ENCODE data around the gene ACOT2. TPM values are rescaled to one million over a fixed set of nuclear protein-coding genes. Genes with fewer than 3 reads are reported as not detected.
"Not testable (repeated sequence)": the region's sequence is repeated elsewhere in the genome, so short reads cannot be mapped to it uniquely, and the experiment has no call there.

The ACOT2 gene
- polyA plus RNA-seq, 1 donor (not counting 4 experiments of a cell fraction or from before 2014, with no cell fraction given) = 5.4 TPM

DNA sequence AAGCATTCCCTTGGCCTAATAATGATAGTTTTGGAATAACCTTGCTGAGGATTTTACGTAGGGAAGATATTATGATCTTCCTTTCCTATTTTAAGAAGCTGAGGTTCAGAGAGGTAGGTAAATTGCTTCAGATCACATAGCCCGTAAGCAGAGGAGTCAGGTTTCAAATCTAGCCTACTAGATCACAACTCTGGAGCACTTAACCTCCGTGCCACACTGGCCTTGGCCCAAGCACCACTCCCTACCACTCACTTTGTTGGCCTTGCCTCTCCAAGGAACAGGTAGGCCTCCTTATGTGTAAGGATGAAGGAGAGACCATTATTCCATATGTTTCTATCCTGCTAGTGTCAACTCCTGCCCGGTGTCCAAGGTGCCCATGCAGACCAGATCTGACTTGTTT lies 44.5 kb upstream of the ACOT2 start:
- Histone ChIP-seq H3K4me3 (ENCODE audit: control insufficient read depth in 2 of 3, extremely low read depth in 1 of 3, insufficient read depth in 2 of 3, low read depth in 1 of 3, low read length in 3 of 3) (no peak overlapping the region), H3K9me3 (ENCODE audit: control insufficient read depth, low read depth, low read length) (no peaks in the 10 kb centered on the region), H3K79me2 (ENCODE audit: control insufficient read depth, insufficient read depth, low read length) (no peaks in the 10 kb centered on the region), H4K20me1 (ENCODE audit: control insufficient read depth, extremely low read depth, insufficient read depth, low read length) (no peaks in the 10 kb centered on the region), H2AFZ (ENCODE audit: control insufficient read depth, low read length) (no peak overlapping the region), H3K4me1 (ENCODE audit: control insufficient read depth, extremely low read depth, insufficient read depth, low read length) (peaks cover 5% of the 10 kb centered on the region), H3K36me3 (ENCODE audit: control insufficient read depth in 2 of 2, extremely low read depth in 1 of 2, insufficient read depth in 2 of 2, low read length in 2 of 2) (no peaks in the 10 kb centered on the region), H3K27ac (ENCODE audit: control insufficient read depth, insufficient read depth, low read length) (no peak overlapping the region), H3K27me3 (ENCODE audit: control insufficient read depth, extremely low read depth, insufficient read depth, low read length) (no peaks in the 10 kb centered on the region), H3K9ac (ENCODE audit: control insufficient read depth, extremely low read depth, insufficient read depth, low read length) (no peak overlapping the region), H3K9me1 (ENCODE audit: control insufficient read depth, extremely low read depth, insufficient read depth, low read length) (no peaks in the 10 kb centered on the region), H3K4me2 (ENCODE audit: control insufficient read depth, extremely low read depth, insufficient read depth, low read depth, low read length) (no peak overlapping the region)
- dilution Hi-C loops (cut with MboI; ENCODE audit: extremely low pct_ligation_motif_present, low sequenced_read_pairs) = no loop called here
- TF ChIP-seq EZH2 (IDR thresholded peaks at IDR 0.05; ENCODE audit: low read length) = no peak
- TF ChIP-seq, protein P1, sequence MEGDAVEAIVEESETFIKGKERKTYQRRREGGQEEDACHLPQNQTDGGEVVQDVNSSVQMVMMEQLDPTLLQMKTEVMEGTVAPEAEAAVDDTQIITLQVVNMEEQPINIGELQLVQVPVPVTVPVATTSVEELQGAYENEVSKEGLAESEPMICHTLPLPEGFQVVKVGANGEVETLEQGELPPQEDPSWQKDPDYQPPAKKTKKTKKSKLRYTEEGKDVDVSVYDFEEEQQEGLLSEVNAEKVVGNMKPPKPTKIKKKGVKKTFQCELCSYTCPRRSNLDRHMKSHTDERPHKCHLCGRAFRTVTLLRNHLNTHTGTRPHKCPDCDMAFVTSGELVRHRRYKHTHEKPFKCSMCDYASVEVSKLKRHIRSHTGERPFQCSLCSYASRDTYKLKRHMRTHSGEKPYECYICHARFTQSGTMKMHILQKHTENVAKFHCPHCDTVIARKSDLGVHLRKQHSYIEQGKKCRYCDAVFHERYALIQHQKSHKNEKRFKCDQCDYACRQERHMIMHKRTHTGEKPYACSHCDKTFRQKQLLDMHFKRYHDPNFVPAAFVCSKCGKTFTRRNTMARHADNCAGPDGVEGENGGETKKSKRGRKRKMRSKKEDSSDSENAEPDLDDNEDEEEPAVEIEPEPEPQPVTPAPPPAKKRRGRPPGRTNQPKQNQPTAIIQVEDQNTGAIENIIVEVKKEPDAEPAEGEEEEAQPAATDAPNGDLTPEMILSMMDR (optimal IDR thresholded peaks at IDR 0.05 in 1 of 3, IDR thresholded peaks at IDR 0.05 in 1 of 3, conservative IDR thresholded peaks at IDR 0.05 in 1 of 3; ENCODE audit: extremely low read depth in 1 of 3, insufficient read depth in 2 of 3, low read length in 3 of 3) = no peak
- no peak for DNase-seq (ENCODE audit: low read depth, low spot score)
- FAIRE-seq = no peak

DNA sequence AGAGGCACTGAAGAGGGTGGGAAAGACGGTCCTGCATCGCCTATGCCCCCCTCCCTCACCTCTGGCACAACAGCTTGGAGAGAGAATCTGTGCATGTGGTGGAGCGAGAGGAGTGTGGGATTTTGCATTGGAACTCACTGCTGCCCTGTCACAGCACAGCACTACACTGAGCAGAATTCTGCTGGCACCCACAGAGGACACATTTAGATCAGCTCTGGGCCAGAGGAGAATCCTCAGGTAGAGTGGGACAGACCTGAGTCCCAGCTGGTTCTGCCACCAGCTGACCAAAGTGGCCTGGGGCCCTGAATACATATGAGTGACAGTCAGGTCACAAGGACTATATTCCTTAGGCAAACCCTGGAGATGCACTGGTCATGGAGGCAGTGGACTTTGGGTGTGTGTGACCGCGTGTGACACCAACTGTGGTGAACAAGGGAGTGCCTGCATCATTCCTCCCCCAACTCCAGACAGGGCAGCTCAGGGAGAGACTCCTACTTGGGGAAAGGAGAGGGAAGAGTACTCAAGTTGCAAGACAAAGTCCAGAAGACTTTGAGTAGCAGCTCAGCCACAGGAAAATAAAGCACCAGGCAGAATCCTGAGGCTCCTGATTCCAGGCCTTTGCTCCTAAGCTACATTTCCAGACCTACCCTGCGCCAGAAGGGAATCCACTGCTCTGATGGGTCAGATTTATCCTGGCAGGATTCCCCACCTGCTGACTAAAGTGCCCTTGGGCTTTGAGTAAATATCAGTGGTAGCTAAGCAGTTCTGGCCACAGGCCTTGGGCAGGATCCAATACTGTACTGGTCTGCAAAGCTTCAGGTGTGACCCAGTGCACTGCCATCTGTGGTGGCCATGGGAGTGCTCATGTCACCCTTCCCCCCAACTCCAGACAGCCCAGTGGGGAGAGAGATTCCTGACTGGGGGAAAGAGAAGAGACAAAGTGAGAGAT lies 42.7 kb upstream of the ACOT2 start:
- H3K4me3 ChIP-seq (ENCODE audit: control insufficient read depth in 2 of 3, extremely low read depth in 1 of 3, insufficient read depth in 2 of 3, low read depth in 1 of 3, low read length in 3 of 3) = no peak overlapping the region
- H3K27me3 ChIP-seq (ENCODE audit: control insufficient read depth, extremely low read depth, insufficient read depth, low read length) = no peaks in the 10 kb centered on the region
- H3K9ac ChIP-seq (ENCODE audit: control insufficient read depth, extremely low read depth, insufficient read depth, low read length) = no peak overlapping the region
- DNase-seq (ENCODE audit: low read depth, low spot score) = no peak
- no peaks in the 10 kb centered on the region for H4K20me1 ChIP-seq (ENCODE audit: control insufficient read depth, extremely low read depth, insufficient read depth, low read length)
- dilution Hi-C loops (cut with MboI; ENCODE audit: extremely low pct_ligation_motif_present, low sequenced_read_pairs) = no loop called here
- TF ChIP-seq, protein P1 (optimal IDR thresholded peaks at IDR 0.05 in 1 of 3, IDR thresholded peaks at IDR 0.05 in 1 of 3, conservative IDR thresholded peaks at IDR 0.05 in 1 of 3; ENCODE audit: extremely low read depth in 1 of 3, insufficient read depth in 2 of 3, low read length in 3 of 3) = no peak
- TF ChIP-seq EZH2 (IDR thresholded peaks at IDR 0.05; ENCODE audit: low read length) = no peak
- H3K36me3 ChIP-seq (ENCODE audit: control insufficient read depth in 2 of 2, extremely low read depth in 1 of 2, insufficient read depth in 2 of 2, low read length in 2 of 2) = no peaks in the 10 kb centered on the region
- H3K9me3 ChIP-seq (ENCODE audit: control insufficient read depth, low read depth, low read length) = no peaks in the 10 kb centered on the region
- H3K9me1 ChIP-seq (ENCODE audit: control insufficient read depth, extremely low read depth, insufficient read depth, low read length) = no peaks in the 10 kb centered on the region
- H3K79me2 ChIP-seq (ENCODE audit: control insufficient read depth, insufficient read depth, low read length) = no peaks in the 10 kb centered on the region
- no peak overlapping the region for H3K27ac ChIP-seq (ENCODE audit: control insufficient read depth, insufficient read depth, low read length)
- FAIRE-seq = no peak
- peaks cover 5% of the 10 kb centered on the region for H3K4me1 ChIP-seq (ENCODE audit: control insufficient read depth, extremely low read depth, insufficient read depth, low read length)
- H2AFZ ChIP-seq (ENCODE audit: control insufficient read depth, low read length) = no peak overlapping the region
- H3K4me2 ChIP-seq (ENCODE audit: control insufficient read depth, extremely low read depth, insufficient read depth, low read depth, low read length) = no peak overlapping the region

DNA sequence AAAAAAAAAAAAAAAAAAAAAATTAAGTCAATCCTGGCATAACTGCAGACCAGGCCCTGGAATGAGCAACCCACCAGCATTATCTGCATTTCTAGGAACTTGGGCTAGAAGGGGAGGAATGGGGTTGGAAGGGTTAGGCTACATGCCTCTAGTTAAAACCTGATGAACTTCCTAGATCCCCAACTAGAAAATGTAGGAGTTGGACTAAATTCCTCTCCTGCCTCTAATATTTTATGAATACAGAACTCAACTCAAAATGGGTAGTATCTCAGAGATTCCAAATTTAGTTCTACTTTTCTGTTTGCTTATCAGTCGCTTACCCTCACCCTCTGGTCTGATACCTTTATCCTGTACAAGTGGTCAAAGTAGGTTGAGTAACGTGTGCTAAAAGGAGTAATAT lies 39.7 kb upstream of the ACOT2 start:
- H2AFZ ChIP-seq (ENCODE audit: control insufficient read depth, low read length); DNase-seq (ENCODE audit: low read depth, low spot score); H3K36me3 ChIP-seq (ENCODE audit: control insufficient read depth in 2 of 2, extremely low read depth in 1 of 2, insufficient read depth in 2 of 2, low read length in 2 of 2); H3K4me3 ChIP-seq (ENCODE audit: control insufficient read depth in 2 of 3, extremely low read depth in 1 of 3, insufficient read depth in 2 of 3, low read depth in 1 of 3, low read length in 3 of 3); H3K9ac ChIP-seq (ENCODE audit: control insufficient read depth, extremely low read depth, insufficient read depth, low read length); H3K9me1 ChIP-seq (ENCODE audit: control insufficient read depth, extremely low read depth, insufficient read depth, low read length); H3K27me3 ChIP-seq (ENCODE audit: control insufficient read depth, extremely low read depth, insufficient read depth, low read length); H3K4me1 ChIP-seq (ENCODE audit: control insufficient read depth, extremely low read depth, insufficient read depth, low read length); H4K20me1 ChIP-seq (ENCODE audit: control insufficient read depth, extremely low read depth, insufficient read depth, low read length); H3K27ac ChIP-seq (ENCODE audit: control insufficient read depth, insufficient read depth, low read length); H3K4me2 ChIP-seq (ENCODE audit: control insufficient read depth, extremely low read depth, insufficient read depth, low read depth, low read length); H3K9me3 ChIP-seq (ENCODE audit: control insufficient read depth, low read depth, low read length); H3K79me2 ChIP-seq (ENCODE audit: control insufficient read depth, insufficient read depth, low read length); dilution Hi-C loops (cut with MboI; ENCODE audit: extremely low pct_ligation_motif_present, low sequenced_read_pairs); FAIRE-seq: not testable (repeated sequence)
